DOHH2 (cell line): Measurements from ENCODE around the gene ZNF653.

Source experiments
- CTCF ChIP-seq: fragments of 200-600 bp; sonication (generic); IDR thresholded peaks from one replicate; pipeline ENCODE4 v1.5.1; 2014; ENCODE audit warnings: antibody characterized with exemption, mild to moderate bottlenecking, low read depth, low read length; ENCODE audit not compliant: poor library complexity, severe bottlenecking
- EZH2phosphoT487 ChIP-seq: fragments of 200-600 bp; sonication (generic); IDR thresholded peaks from 2 replicates; pipeline ENCODE4 v1.6.1; 2017; ENCODE audit warnings: borderline replicate concordance, mild to moderate bottlenecking, antibody characterized with exemption, low read length, moderate library complexity, mixed read lengths

- TF ChIP-seq CTCF (no peak), EZH2phosphoT487 (no peak)
Measured at GRCh38 chr19:11437955-11438354, 67.7 kb downstream of the ZNF653 start.
